Mucosa of rectum (tissue), 2 donors: Measurements from ENCODE around the gene PDS5B.

Experiments
- H3K27ac ChIP-seq, 2 donors: one replicate each; pipeline ENCODE4 v1.7.0; 2013; ENCODE audit warnings: inconsistent platforms in 2 of 2, low read depth in 2 of 2, low read length in 2 of 2
- H3K27me3 ChIP-seq, 2 donors: one replicate each; pipeline ENCODE4 v1.7.0; 2013; ENCODE audit warnings: low read length in 2 of 2; ENCODE audit not compliant: control insufficient read depth in 2 of 2, insufficient read depth in 2 of 2
- H3K36me3 ChIP-seq, 2 donors: one replicate each; pipeline ENCODE4 v1.7.0; 2013; ENCODE audit warnings: low read length in 2 of 2; ENCODE audit not compliant: control insufficient read depth in 2 of 2, insufficient read depth in 2 of 2
- H3K4me1 ChIP-seq, 2 donors: one replicate each; pipeline ENCODE4 v1.7.0; 2013; ENCODE audit warnings: low read length in 2 of 2, mild to moderate bottlenecking in 1 of 2; ENCODE audit not compliant: control insufficient read depth in 2 of 2, insufficient read depth in 2 of 2
- H3K4me3 ChIP-seq, 2 donors: one replicate each; pipeline ENCODE4 v1.7.0; 2013; ENCODE audit warnings: low read length in 2 of 2
- H3K9ac ChIP-seq, 2 donors: one replicate each; pipeline ENCODE4 v1.7.0; 2013; ENCODE audit warnings: low read length in 2 of 2, low read depth in 1 of 2, mild to moderate bottlenecking in 1 of 2
- H3K9me3 ChIP-seq, 2 donors: one replicate each; pipeline ENCODE4 v1.7.0; 2013; ENCODE audit warnings: low read length in 2 of 2; ENCODE audit not compliant: control insufficient read depth in 2 of 2
- donor health status: healthy.
- donor health status: Normal muscosa, but diverticular disease.

Gene PDS5B

GRCh38 chr13:32734511-32734910 is 148.3 kb downstream of the PDS5B start:
- Histone ChIP-seq H3K4me1 (peaks cover 0 to 25% of the 10 kb centered on the region in 2 donors), H3K9ac (no peak overlapping the region)

GRCh38 chr13:32735859-32736258 is 149.6 kb downstream of the PDS5B start:
- peaks cover 0 to 3% of the 10 kb centered on the region in 2 donors for H3K36me3 ChIP-seq
- H3K9me3 ChIP-seq: no peaks in the 10 kb centered on the region
- no peak overlapping the region for H3K27ac ChIP-seq
- H3K4me1 ChIP-seq: peaks cover 0 to 25% of the 10 kb centered on the region in 2 donors
- no peaks in the 10 kb centered on the region for H3K27me3 ChIP-seq
- H3K4me3 ChIP-seq: no peak overlapping the region
- no peak overlapping the region for H3K9ac ChIP-seq

More at GRCh38 chr13:32734511-32734910, 148.3 kb downstream of the PDS5B start:
- Histone ChIP-seq H3K9me3 (no peaks in the 10 kb centered on the region), H3K27ac (no peak overlapping the region), H3K4me3 (no peak overlapping the region), H3K27me3 (no peaks in the 10 kb centered on the region), H3K36me3 (peaks cover 0 to 3% of the 10 kb centered on the region in 2 donors)

- Histone ChIP-seq H3K9me3 (no peaks in the 10 kb centered on the region), H3K4me1 (peaks cover 0 to 17% of the 10 kb centered on the region in 2 donors), H3K4me3 (peak overlapping the region; percentile 59 to 67), H3K36me3 (peaks cover under 1 to 3% of the 10 kb centered on the region in 2 donors), H3K27me3 (no peaks in the 10 kb centered on the region), H3K9ac (no peak overlapping the region), H3K27ac (peak overlapping the region; percentile 56 to 78)
Observed at GRCh38 chr13:32736648-32737047, 150.4 kb downstream of the PDS5B start.

GRCh38 chr13:32737111-32737571 is 150.9 kb downstream of the PDS5B start:
- Histone ChIP-seq H3K36me3 (peaks cover 3% of the 10 kb centered on the region in 2 donors), H3K27me3 (no peaks in the 10 kb centered on the region), H3K9ac (peak overlapping the region; percentile 47 to 51), H3K4me3 (peak overlapping the region; percentile 59 to 67), H3K9me3 (no peaks in the 10 kb centered on the region), H3K27ac (peak overlapping the region; percentile 56 to 78), H3K4me1 (peaks cover 0 to 17% of the 10 kb centered on the region in 2 donors)

GRCh38 chr13:32737679-32738078 is 151.4 kb downstream of the PDS5B start:
- Histone ChIP-seq H3K4me1 (peaks cover 0 to 17% of the 10 kb centered on the region in 2 donors), H3K27me3 (no peaks in the 10 kb centered on the region), H3K27ac (peak overlapping the region; percentile 56 to 78), H3K36me3 (peaks cover 3% of the 10 kb centered on the region in 2 donors), H3K9ac (peak overlapping the region; percentile 47 to 51), H3K4me3 (peak overlapping the region; percentile 59 to 67), H3K9me3 (no peaks in the 10 kb centered on the region)

GRCh38 chr13:32745509-32745908 is 159.3 kb downstream of the PDS5B start:
- no peaks in the 10 kb centered on the region for H3K9me3 ChIP-seq
- peaks cover 14 to 17% of the 10 kb centered on the region in 2 donors for H3K36me3 ChIP-seq
- no peak overlapping the region for H3K4me3 ChIP-seq
- no peaks in the 10 kb centered on the region for H3K4me1 ChIP-seq
- no peak overlapping the region for H3K27ac ChIP-seq
- H3K27me3 ChIP-seq: no peaks in the 10 kb centered on the region
- H3K9ac ChIP-seq: no peak overlapping the region

- H3K36me3 ChIP-seq: peaks cover 14 to 17% of the 10 kb centered on the region in 2 donors
Observed at GRCh38 chr13:32746474-32746873, 160.2 kb downstream of the PDS5B start.

GRCh38 chr13:32748305-32748704 is 162.1 kb downstream of the PDS5B start:
- no peak overlapping the region for H3K9ac ChIP-seq
- no peak overlapping the region for H3K4me3 ChIP-seq
- H3K27me3 ChIP-seq: no peaks in the 10 kb centered on the region
- H3K36me3 ChIP-seq: peaks cover 14 to 16% of the 10 kb centered on the region in 2 donors
- no peaks in the 10 kb centered on the region for H3K4me1 ChIP-seq
- H3K27ac ChIP-seq: no peak overlapping the region
- H3K9me3 ChIP-seq: no peaks in the 10 kb centered on the region

More at GRCh38 chr13:32746474-32746873, 160.2 kb downstream of the PDS5B start:
- Histone ChIP-seq H3K4me3 (no peak overlapping the region), H3K27ac (no peak overlapping the region), H3K9ac (no peak overlapping the region), H3K4me1 (no peaks in the 10 kb centered on the region), H3K9me3 (no peaks in the 10 kb centered on the region), H3K27me3 (no peaks in the 10 kb centered on the region)

GRCh38 chr13:32751340-32751739 is 165.1 kb downstream of the PDS5B start:
- Histone ChIP-seq H3K36me3 (peaks cover 9 to 19% of the 10 kb centered on the region in 2 donors), H3K9ac (no peak overlapping the region), H3K4me3 (no peak overlapping the region), H3K27me3 (no peaks in the 10 kb centered on the region), H3K27ac (no peak overlapping the region), H3K9me3 (no peaks in the 10 kb centered on the region), H3K4me1 (no peaks in the 10 kb centered on the region)

- H3K4me1 ChIP-seq: no peaks in the 10 kb centered on the region
- H3K9ac ChIP-seq: no peak overlapping the region
- H3K4me3 ChIP-seq: no peak overlapping the region
- no peak overlapping the region for H3K27ac ChIP-seq
- H3K9me3 ChIP-seq: no peaks in the 10 kb centered on the region
- H3K27me3 ChIP-seq: no peaks in the 10 kb centered on the region
- H3K36me3 ChIP-seq: peaks cover 4 to 12% of the 10 kb centered on the region in 2 donors
Observed at GRCh38 chr13:32752311-32752710, 166.1 kb downstream of the PDS5B start.
